Panc1 (cell line): ENCODE results near the gene ASCL2. TPM values are rescaled to one million over a fixed set of nuclear protein-coding genes. Genes with fewer than 3 reads are reported as not detected.

ENCODE experiments used
- ATAC-seq: fragments of 200-7000 bp; cut with Tn5 transposase; 2 replicates; pipeline ENCODE4 v1.9.1; 2020; ENCODE audit warnings: mild to moderate bottlenecking, moderate library complexity
- BruUV-seq: library from RNA; stranded (reverse); fragments of 400-500 nt; replicated peaks from 2 replicates; lab custom pipeline; 2021; lab: Mats Ljungman, UMichigan
- CTCF ChIA-PET: fragments of 300-600 bp; sonication (Branson Sonifier 250); formaldehyde crosslinking; loops from one replicate; lab custom pipeline; 2022; ENCODE audit warnings: antibody characterized with exemption; lab: Charles Lee
- POLR2A ChIA-PET: fragments of 300-600 bp; sonication (Branson Sonifier 250); formaldehyde crosslinking; loops from one replicate; lab custom pipeline; 2022; ENCODE audit warnings: antibody characterized with exemption; lab: Charles Lee
- DNase-seq: peaks from one replicate; pipeline ENCODE4 v3.0.0-alpha.2; 2010; ENCODE audit warnings: low read depth, low spot score
- H3K27ac ChIP-seq: 2 replicates; pipeline ENCODE4 v1.5.1; 2011; ENCODE audit warnings: mild to moderate bottlenecking, low read length, inconsistent platforms
- H3K27me3 ChIP-seq: fragments of 200-500 bp; sonication (Bioruptor generic); 2 replicates; pipeline ENCODE4 v1.6.0; 2014; ENCODE audit warnings: low read length, inconsistent platforms; ENCODE audit not compliant: control insufficient read depth, insufficient read depth
- H3K36me3 ChIP-seq: fragments of 200-500 bp; sonication (Bioruptor generic); 2 replicates; pipeline ENCODE4 v1.5.1; 2014; ENCODE audit warnings: inconsistent platforms, mild to moderate bottlenecking, low read length, moderate library complexity; ENCODE audit not compliant: control insufficient read depth, insufficient read depth
- H3K4me1 ChIP-seq: 2 replicates; pipeline ENCODE4 v1.5.1; 2011; ENCODE audit warnings: inconsistent platforms, mild to moderate bottlenecking, low read length, moderate library complexity; ENCODE audit not compliant: control insufficient read depth, insufficient read depth
- H3K4me3 ChIP-seq, 2 experiments: 2 replicates each; pipeline ENCODE4 v1.5.1; 2011 to 2012; ENCODE audit warnings: low read depth in 2 of 2, low read length in 2 of 2, mild to moderate bottlenecking in 2 of 2, inconsistent platforms in 1 of 2, moderate library complexity in 1 of 2
- H3K9me3 ChIP-seq: fragments of 200-500 bp; sonication (Bioruptor generic); 2 replicates; pipeline ENCODE4 v1.5.1; 2014; ENCODE audit warnings: low read depth, mild to moderate bottlenecking, inconsistent platforms, low read length, moderate library complexity; ENCODE audit not compliant: control insufficient read depth, insufficient read depth
- CTCF ChIP-seq: fragments of 450-650 bp; IDR thresholded peaks from 2 replicates; pipeline ENCODE4 v1.5.1; 2017; ENCODE audit warnings: mild to moderate bottlenecking
- POLR2AphosphoS5 ChIP-seq: IDR thresholded peaks from 2 replicates; pipeline ENCODE4 v1.6.1; 2012; ENCODE audit warnings: mild to moderate bottlenecking, low read depth, low read length, moderate library complexity
- REST ChIP-seq, 2 experiments: IDR thresholded peaks; 2 replicates each; pipeline ENCODE4 v1.6.1; 2011 to 2012; ENCODE audit warnings: low read depth in 2 of 2, control low read depth in 1 of 2, low read length in 1 of 2, mild to moderate bottlenecking in 1 of 2, moderate library complexity in 1 of 2; ENCODE audit not compliant: insufficient read depth in 1 of 2
- SIN3A ChIP-seq: IDR thresholded peaks from 2 replicates; pipeline ENCODE4 v1.6.1; 2012; ENCODE audit warnings: low read depth, mild to moderate bottlenecking, low read length, moderate library complexity, borderline replicate concordance; ENCODE audit not compliant: insufficient read depth
- TCF7L2 ChIP-seq: IDR thresholded peaks from 2 replicates; pipeline ENCODE4 v1.6.1; 2011; ENCODE audit warnings: mild to moderate bottlenecking, low read depth, low read length, inconsistent platforms
- in situ Hi-C: cut with HindIII; loops from 2 replicates; pipeline ENCODE4 v1.10.0; 2016; ENCODE audit warnings: low sequenced_read_pairs, low pct_unique_long_range_greater_than_20kb
- intact Hi-C: fragments of 100-400 bp; cut with micrococcal nuclease; formaldehyde crosslinking; loops from one replicate; pipeline ENCODE4 v1.10.0; 2022; ENCODE audit not compliant: unreplicated experiment
- total RNA-seq: library from RNA; stranded (reverse); gene quantifications from one replicate; pipeline ENCODE4 v1.2.1, GENCODE V29; 2021; ENCODE audit not compliant: unreplicated experiment

ASCL2 gene
- total RNA-seq, 1 experiment from 2014 or later, result not detected

GRCh38 chr11:2224254-2224653 is 46.1 kb downstream of the ASCL2 start:
- POLR2A ChIA-PET, result no interaction called here
- CTCF ChIA-PET, result no interaction called here

GRCh38 chr11:2223153-2223794 is 47.1 kb downstream of the ASCL2 start:
- intact Hi-C loops, result no loop called here
- no peak for ATAC-seq
- POLR2A ChIA-PET, result interaction anchor here (0.6 kb wide), 1 partner anchor 11 kb away, joined by 4 read pairs; no protein-coding TSS in a partner anchor
- no peak for DNase-seq
- Histone ChIP-seq H3K27ac (no peak overlapping the region), H3K27me3 (peaks cover 18% of the 10 kb centered on the region), H3K4me1 (no peaks in the 10 kb centered on the region), H3K9me3 (no peaks in the 10 kb centered on the region; the same call in 1 of the 2 replicates), H3K36me3 (no peaks in the 10 kb centered on the region), H3K4me3 (no peak overlapping the region)
- no TSS peak for BruUV-seq
- CTCF ChIA-PET, result interaction anchor here (0.7 kb wide), 1 partner anchor 26 kb away, joined by 3 read pairs; no protein-coding TSS in a partner anchor
- no peak for TF ChIP-seq CTCF
- no peak for TF ChIP-seq REST (IDR thresholded peaks at IDR 0.05; ENCODE audit: insufficient read depth in 1 of 2, low read depth in 2 of 2, low read length in 1 of 2)
- no peak for TF ChIP-seq POLR2AphosphoS5
- TF ChIP-seq TCF7L2, result no peak
- no peak for TF ChIP-seq SIN3A
- in situ Hi-C loops, result no loop called here

More at GRCh38 chr11:2224254-2224653, 46.1 kb downstream of the ASCL2 start:
- ATAC-seq (no peak), DNase-seq (no peak)
- Histone ChIP-seq H3K9me3 (no peaks in the 10 kb centered on the region; the same call in 1 of the 2 replicates), H3K27me3 (peaks cover 18% of the 10 kb centered on the region), H3K4me3 (no peak overlapping the region), H3K4me1 (no peaks in the 10 kb centered on the region), H3K36me3 (no peaks in the 10 kb centered on the region), H3K27ac (no peak overlapping the region)
- intact Hi-C loops, result no loop called here
- no TSS peak for BruUV-seq
- in situ Hi-C loops, result no loop called here
- TF ChIP-seq POLR2AphosphoS5, result no peak
- no peak for TF ChIP-seq TCF7L2
- no peak for TF ChIP-seq REST (IDR thresholded peaks at IDR 0.05; ENCODE audit: insufficient read depth in 1 of 2, low read depth in 2 of 2, low read length in 1 of 2)
- no peak for TF ChIP-seq CTCF
- no peak for TF ChIP-seq SIN3A
